LHCN-M2 (cell line): ENCODE data around the gene PANX1. TPM values are rescaled to one million over a fixed set of nuclear protein-coding genes. Genes with fewer than 3 reads are reported as not detected.
"Not testable (repeated sequence)": the region's sequence is repeated elsewhere in the genome, so short reads cannot be mapped to it uniquely, and the experiment has no call there.

Experiments
- DNase-seq: peaks from one replicate; pipeline ENCODE4 v3.0.0-alpha.2; 2012; ENCODE audit warnings: low read depth
- total RNA-seq: library from RNA; depleted of rRNA; stranded (reverse); fragments of >200 nt; gene quantifications from 2 replicates; pipeline ENCODE4 v1.2.3, GENCODE V29; 2014

Gene PANX1
- total RNA-seq, 1 experiment from 2014 or later: 46.4 TPM

- DNase-seq: peak; percentile 58
These were observed 20.9 kb downstream of the PANX1 start for GRCh38 chr11:94149431-94150017.

- no peak for DNase-seq
These were observed 21.4 kb downstream of the PANX1 start for GRCh38 chr11:94150056-94150455.

- no peak for DNase-seq
These were observed 22.4 kb downstream of the PANX1 start for GRCh38 chr11:94150704-94151685.

GRCh38 chr11:94151903-94152677 lies 23.4 kb downstream of the PANX1 start:
- peak; percentile 84 for DNase-seq

GRCh38 chr11:94152678-94153065 lies 24.0 kb downstream of the PANX1 start:
- DNase-seq: no peak

- no peak for DNase-seq
These were observed 24.7 kb downstream of the PANX1 start for GRCh38 chr11:94153320-94153719.

- DNase-seq: no peak
These were observed 25.6 kb downstream of the PANX1 start for GRCh38 chr11:94154095-94154856.

GRCh38 chr11:94157339-94157738 lies 28.7 kb downstream of the PANX1 start:
- not testable (repeated sequence) for DNase-seq

- DNase-seq: no peak
These were observed 40.2 kb downstream of the PANX1 start for GRCh38 chr11:94168882-94169281.

GRCh38 chr11:94169516-94169915 lies 40.9 kb downstream of the PANX1 start:
- DNase-seq: no peak

GRCh38 chr11:94169930-94170545 lies 41.4 kb downstream of the PANX1 start:
- no peak for DNase-seq

- DNase-seq: no peak
These were observed 42.3 kb downstream of the PANX1 start for GRCh38 chr11:94170953-94171352.

GRCh38 chr11:94171693-94172440 lies 43.2 kb downstream of the PANX1 start:
- peak; percentile 54 for DNase-seq

GRCh38 chr11:94175535-94175934 lies 46.9 kb downstream of the PANX1 start:
- DNase-seq: peak; percentile 87

- no peak for DNase-seq
These were observed 49.7 kb downstream of the PANX1 start for GRCh38 chr11:94178331-94178730.

- no peak for DNase-seq
These were observed 51.1 kb downstream of the PANX1 start for GRCh38 chr11:94179696-94180095.

- DNase-seq: no peak
These were observed 52.9 kb downstream of the PANX1 start for GRCh38 chr11:94181526-94181925.

GRCh38 chr11:94181943-94182342 lies 53.3 kb downstream of the PANX1 start:
- no peak for DNase-seq

- DNase-seq: no peak
These were observed 54.7 kb downstream of the PANX1 start for GRCh38 chr11:94183251-94183885.

- peak; percentile 24 for DNase-seq
These were observed 55.2 kb downstream of the PANX1 start for GRCh38 chr11:94183886-94184264.
